Measurements from ENCODE around the gene ZFP36. TPM values are rescaled to one million over a fixed set of nuclear protein-coding genes. Genes with fewer than 3 reads are reported as not detected.

The ZFP36 gene
- polyA plus RNA-seq, 1 donor, result 31.9 TPM

DNA sequence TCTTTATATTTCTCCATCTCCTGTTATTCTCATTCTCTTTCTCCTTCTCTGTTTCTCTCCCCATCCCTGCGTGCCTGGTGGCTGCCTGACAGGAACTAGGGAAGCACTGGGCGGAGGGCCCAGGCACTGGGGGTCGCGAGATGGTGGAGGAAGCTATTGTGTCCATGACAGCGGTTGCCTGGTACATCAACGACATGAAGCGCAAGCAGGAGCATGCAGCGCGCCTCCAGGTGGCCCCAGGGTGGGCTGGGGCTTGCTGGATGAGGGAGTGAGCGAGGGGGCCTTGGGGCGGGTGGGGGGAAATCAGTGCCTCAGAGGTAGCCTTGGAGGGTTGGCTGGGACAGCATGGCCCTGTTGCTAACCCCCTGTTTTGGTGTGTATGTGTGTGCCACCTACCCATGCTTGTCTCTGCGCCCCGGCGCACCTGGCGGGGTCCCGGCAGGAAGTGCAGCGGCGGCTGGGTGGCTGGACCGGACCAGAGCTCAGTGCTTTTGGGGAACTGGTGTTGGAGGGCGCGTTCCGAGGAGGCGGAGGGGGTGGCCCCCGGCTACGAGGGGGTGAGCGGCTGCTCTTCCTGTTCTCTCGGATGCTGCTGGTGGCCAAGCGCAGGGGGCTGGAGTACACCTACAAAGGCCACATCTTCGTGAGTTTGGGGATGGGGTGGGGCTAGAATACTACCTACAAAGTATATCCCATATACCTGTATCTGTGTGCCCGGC lies 11.0 kb downstream of the ZFP36 start:
- DNase-seq, result no peak

- no peak for DNase-seq
Observed at GRCh38 chr19:39419003-39419402, 12.4 kb downstream of the ZFP36 start.

DNA sequence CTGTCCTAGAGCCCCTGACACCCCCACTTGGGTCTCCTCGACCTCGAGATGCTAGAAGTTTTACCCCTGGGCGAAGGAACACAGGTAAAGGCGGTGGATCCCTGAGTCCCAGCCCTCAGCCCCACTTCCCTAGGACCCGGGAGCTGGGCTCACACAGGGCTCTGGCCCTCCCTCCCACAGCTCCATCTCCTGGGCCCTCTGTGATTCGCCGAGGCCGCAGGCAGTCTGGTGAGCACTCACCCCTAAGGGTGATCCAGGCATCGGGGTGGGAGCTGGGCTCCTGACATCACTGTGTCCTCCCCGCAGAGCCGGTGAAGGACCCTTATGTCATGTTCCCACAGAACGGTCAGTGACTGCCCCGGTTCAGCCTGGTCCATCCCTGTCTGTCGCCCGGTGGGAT lies 14.1 kb downstream of the ZFP36 start:
- DNase-seq, result no peak

GRCh38 chr19:39422020-39422419 lies 15.4 kb downstream of the ZFP36 start:
- DNase-seq, result no peak

DNA sequence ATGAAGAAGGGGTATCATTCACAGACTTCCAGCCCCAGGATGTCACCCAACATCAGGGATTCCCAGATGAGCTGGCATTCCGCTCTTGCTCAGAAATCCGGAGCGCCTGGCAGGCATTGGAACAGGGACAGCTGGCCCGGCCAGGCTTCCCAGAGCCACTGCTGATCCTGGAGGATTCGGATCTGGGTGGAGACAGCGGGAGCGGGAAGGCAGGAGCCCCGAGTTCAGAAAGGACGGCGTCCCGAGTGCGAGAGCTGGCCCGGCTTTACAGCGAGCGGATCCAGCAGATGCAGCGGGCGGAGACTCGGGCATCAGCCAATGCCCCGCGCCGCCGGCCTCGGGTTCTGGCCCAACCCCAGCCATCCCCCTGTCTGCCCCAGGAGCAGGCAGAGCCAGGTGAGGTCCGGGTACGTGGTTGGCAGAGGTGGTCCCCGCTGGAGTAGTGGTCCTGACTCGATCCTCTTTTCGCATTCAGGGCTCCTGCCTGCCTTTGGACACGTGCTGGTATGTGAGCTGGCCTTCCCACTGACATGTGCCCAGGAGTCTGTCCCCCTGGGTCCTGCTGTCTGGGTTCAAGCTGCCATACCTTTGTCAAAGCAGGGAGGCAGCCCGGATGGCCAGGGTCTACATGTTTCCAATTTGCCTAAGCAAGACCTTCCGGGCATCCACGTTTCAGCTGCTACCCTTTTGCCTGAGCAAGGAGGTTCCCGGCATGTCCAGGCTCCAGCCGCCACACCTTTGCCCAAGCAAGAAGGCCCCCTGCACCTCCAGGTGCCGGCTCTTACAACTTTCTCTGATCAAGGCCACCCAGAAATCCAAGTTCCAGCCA lies 16.8 kb downstream of the ZFP36 start:
- DNase-seq, result no peak

GRCh38 chr19:39424934-39425333 lies 18.3 kb downstream of the ZFP36 start:
- DNase-seq, result no peak

GRCh38 chr19:39425744-39426143 lies 19.1 kb downstream of the ZFP36 start:
- no peak for DNase-seq

GRCh38 chr19:39426170-39426569 lies 19.5 kb downstream of the ZFP36 start:
- DNase-seq, result no peak

GRCh38 chr19:39427707-39428106 lies 21.1 kb downstream of the ZFP36 start:
- no peak for DNase-seq

GRCh38 chr19:39428283-39429112 lies 21.9 kb downstream of the ZFP36 start:
- peak; percentile 87 for DNase-seq

DNA sequence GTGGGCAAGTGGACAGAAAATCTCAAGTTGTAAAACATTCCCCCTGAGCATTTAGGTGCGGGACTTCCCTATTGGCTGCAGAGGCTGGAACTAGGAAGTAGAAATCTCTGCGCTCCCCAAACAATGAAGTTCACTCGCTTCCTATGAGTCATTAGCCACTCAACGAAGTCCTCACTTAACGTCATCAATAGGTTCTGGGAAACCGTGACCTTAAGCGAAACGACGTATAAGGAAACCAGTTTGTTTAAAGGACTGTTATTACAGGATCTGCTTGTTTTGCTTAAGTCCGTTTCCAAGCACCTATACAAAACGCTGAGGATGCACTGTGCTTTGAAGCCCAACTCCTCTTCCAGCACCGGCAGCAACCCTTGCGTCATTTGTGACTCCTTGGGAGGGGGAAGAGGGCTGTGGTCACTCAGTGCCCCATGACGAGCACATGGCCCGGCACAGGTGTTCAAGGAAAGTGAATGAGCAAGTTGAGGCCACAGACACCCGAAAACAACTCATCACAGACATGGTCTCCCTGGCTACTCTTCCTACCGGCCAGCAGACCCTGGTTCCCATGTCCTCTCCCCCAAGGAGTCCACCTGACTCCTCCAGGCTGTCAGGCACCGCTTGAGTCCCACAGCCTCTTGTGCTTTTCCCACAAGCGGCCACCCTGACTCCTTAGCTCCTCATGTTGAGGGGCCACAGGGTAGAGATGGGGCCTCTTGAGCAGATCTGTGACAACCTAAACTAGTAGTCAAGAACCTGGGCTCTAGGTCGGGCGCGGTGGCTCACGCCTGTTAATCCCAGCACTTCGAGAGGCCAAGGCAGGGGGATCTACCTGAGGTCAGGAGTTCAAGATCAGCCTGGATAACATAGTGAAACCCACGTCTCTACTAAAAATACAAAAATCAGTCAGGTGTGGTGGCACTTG lies 24.3 kb downstream of the ZFP36 start:
- no peak for DNase-seq

GRCh38 chr19:39432677-39433025 lies 26.0 kb downstream of the ZFP36 start:
- DNase-seq, result no peak

DNA sequence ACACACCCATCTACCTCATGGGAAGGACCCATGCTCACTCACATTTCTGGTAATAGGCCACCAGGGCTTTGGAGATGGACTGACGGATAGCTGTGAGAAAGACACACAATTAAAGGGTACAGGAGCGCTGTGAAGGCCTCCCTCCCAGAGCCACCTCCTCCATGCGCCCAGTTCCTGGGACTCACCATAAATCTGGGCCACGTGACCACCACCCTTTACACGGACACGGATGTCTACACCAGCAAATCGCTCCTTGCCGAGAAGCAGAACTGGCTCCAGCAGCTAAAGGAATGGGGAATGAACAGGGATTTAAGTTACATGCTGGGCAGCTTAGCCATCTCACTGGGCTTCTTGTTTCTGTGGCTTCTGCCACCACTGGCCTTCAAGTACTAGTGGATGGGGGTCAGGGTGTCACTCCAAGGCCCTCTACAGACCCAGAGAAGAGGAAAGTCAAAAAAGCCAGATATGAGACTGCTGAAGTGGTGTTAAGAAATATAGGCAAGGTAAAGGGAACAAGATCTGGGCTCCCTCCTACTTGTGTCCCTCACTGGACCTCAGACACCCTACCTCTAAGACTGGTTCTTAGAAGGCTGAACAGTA lies 26.9 kb downstream of the ZFP36 start:
- DNase-seq, result no peak

GRCh38 chr19:39434123-39435076 lies 27.8 kb downstream of the ZFP36 start:
- no peak for DNase-seq

DNA sequence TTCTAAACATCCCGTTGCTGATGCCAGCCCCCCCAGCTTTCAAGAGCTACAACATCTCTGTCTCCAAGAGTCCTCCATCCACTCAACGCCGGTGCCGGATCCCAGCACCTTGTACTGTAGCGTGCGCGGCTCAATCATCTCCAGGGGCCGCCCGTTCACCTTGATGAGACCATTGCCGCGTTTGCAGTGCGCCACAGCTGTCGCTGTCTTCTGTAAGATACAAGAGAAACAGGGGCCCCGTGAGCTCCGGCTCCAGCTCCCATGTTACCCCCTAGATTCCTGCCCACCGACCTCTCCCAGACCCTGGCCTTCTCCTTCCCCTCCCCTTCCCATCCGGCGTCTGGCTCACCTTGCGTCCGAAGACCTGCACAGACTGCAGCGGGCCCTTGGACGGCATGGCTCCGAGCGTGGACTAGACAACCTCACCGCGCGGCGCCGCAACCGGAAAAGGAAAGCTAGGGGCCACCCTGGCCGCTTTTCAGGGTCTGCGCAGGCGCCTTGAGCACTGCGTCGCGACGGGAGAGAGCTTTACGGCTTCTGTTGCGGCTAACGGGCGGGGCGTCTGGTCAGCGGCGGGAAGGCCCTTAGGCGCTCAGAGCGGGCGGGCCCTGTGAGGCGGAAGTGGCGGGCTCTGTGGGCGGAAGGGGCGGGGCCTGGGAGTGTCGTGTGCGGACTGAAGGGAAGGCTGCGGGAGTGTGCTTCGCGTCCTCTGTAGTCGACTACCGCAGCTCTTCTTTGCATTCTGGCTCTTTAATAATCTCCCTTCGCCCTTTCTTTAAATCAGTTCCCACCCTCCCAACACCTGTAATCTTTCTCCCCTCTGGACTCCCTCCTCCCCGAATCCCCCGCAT lies 29.1 kb downstream of the ZFP36 start, which contains the start of gene RPS16:
Gene RPS16 (minus strand): TSS at position 451 of the 851 bp plus-strand sequence. CDS start 54 bp downstream, at position 397.
- DNase-seq, result peak; percentile 98

DNA sequence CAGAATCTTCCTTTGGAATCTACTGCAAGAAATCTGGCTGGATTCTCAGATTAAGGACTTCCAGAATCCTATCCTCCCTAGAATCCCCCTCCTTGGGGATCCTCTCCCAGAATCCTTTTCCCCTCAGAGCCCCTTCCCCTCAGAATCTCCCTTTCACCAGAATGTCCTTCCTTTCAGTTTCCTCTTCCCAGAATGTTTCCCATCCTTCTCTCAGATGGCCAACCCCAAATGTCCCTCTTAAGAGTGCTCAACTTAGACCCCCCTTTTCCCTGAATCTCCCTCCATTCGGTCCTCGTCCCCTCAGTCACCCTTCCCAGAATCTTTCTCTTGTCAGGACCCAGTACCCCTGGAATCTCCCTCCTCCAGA lies 29.7 kb downstream of the ZFP36 start:
- no peak for DNase-seq

DNA sequence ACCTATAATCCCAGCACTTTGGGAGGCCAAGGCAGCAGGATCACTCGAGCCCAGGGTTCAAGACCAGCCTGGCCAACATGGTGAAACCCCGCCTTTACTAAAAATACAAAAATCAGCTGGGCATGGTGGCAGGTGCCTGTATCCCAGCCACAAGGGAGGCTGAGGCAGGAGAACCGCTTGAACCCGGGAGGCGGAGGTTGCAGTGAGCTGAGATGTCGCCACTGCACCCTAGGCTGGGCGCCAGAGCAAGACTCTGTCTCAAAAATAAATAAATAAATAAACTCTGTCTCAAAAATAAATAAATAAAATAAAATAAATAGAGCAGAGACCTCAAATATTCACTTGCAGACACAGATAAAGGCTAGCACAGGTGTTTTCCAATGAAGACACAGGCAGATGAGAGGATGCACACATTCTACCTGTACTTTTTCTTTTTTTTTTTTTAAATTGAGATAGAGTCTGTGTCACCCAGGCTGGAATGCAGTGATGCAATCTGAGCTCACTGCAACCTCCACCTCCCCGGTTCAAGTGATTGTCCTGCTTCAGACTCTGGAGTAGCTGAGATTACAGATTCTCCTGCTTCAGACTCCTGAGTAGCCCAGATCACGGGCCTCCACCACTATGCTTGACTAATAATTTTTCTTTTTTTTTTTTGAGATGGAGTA lies 31.8 kb downstream of the ZFP36 start:
- no peak for DNase-seq

GRCh38 chr19:39444598-39445195 lies 38.0 kb downstream of the ZFP36 start:
- DNase-seq, result no peak

Data from left kidney (tissue), 2 donors.